ENCODE measurements around the gene OR1F1. TPM values are rescaled to one million over a fixed set of nuclear protein-coding genes. Genes with fewer than 3 reads are reported as not detected.

Gene OR1F1
- total RNA-seq, 1 experiment from 2014 or later: 1.4 TPM

GRCh38 chr16:3214904-3215600 is 27.0 kb downstream of the OR1F1 start:
- peaks cover 6% of the 10 kb centered on the region; the same call in 1 of the 2 replicates for H3K9me3 ChIP-seq (ENCODE audit: insufficient read depth, low read depth)
- intact Hi-C loops (cut with micrococcal nuclease; ENCODE audit: unreplicated experiment): no loop called here
- H4K20me1 ChIP-seq (ENCODE audit: insufficient read depth): no peaks in the 10 kb centered on the region
- DNase-seq: no peak
- ChIA-PET POLR2A (ENCODE audit: unreplicated experiment) (no interaction called here), CTCF (no interaction called here)
- no peaks in the 10 kb centered on the region for H3F3A ChIP-seq (ENCODE audit: insufficient read depth, low read depth)
- no TSS peak for BruUV-seq (replicated peaks)
- H3K4me3 ChIP-seq: no peak overlapping the region
- H2AFZ ChIP-seq: no peak overlapping the region
- H3K36me3 ChIP-seq (ENCODE audit: low read depth): no peaks in the 10 kb centered on the region
- H3K9me2 ChIP-seq (ENCODE audit: insufficient read depth): no peaks in the 10 kb centered on the region
- peaks cover 41% of the 10 kb centered on the region for H3K27me3 ChIP-seq (ENCODE audit: insufficient read depth, low read depth)
- H3K79me2 ChIP-seq (ENCODE audit: low read depth): no peaks in the 10 kb centered on the region
- no peaks in the 10 kb centered on the region for H3K4me1 ChIP-seq (replicated peaks; ENCODE audit: insufficient read depth)
- TF ChIP-seq CTCF (conservative IDR thresholded peaks at IDR 0.05): no peak
- TF ChIP-seq EZH2 (IDR thresholded peaks at IDR 0.05; ENCODE audit: low read depth): no peak
- H3K27ac ChIP-seq: no peak overlapping the region
- no peak overlapping the region for H3K4me2 ChIP-seq

DNA sequence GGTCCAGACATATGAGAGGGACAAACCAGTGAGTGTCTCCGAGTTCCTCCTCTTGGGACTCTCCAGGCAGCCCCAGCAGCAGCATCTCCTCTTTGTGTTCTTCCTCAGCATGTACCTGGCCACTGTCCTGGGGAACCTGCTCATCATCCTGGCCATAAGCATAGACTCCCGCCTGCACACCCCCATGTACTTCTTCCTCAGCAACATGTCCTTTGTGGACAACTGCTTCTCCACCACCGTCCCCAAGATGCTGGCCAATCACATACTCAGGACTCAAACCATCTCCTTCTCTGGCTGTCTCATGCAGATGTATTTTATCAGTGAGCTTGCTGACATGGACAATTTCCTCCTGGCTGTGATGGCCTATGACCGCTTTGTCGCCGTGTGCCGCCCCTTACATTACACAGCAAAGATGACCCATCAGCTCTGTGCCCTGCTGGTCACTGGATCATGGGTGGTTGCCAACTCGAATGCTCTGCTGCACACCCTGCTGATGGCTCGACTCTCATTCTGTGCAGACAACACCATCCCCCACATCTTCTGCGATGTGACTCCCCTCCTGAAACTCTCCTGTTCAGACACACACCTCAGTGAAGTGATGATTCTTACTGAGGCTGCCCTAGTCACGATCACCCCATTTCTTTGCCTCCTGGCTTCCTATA is 27.7 kb downstream of the OR1F1 start:
- Histone ChIP-seq H3K4me3 (no peak overlapping the region), H3K36me3 (ENCODE audit: low read depth) (no peaks in the 10 kb centered on the region), H3K79me2 (ENCODE audit: low read depth) (no peaks in the 10 kb centered on the region), H3K9me2 (ENCODE audit: insufficient read depth) (no peaks in the 10 kb centered on the region), H3F3A (ENCODE audit: insufficient read depth, low read depth) (no peaks in the 10 kb centered on the region), H3K27me3 (ENCODE audit: insufficient read depth, low read depth) (peaks cover 41% of the 10 kb centered on the region), H3K9me3 (ENCODE audit: insufficient read depth, low read depth) (peaks cover 6% of the 10 kb centered on the region; the same call in 1 of the 2 replicates), H2AFZ (no peak overlapping the region), H3K4me1 (replicated peaks; ENCODE audit: insufficient read depth) (no peaks in the 10 kb centered on the region), H4K20me1 (ENCODE audit: insufficient read depth) (no peaks in the 10 kb centered on the region), H3K4me2 (no peak overlapping the region), H3K27ac (no peak overlapping the region)
- TF ChIP-seq CTCF (conservative IDR thresholded peaks at IDR 0.05): no peak
- TF ChIP-seq EZH2 (IDR thresholded peaks at IDR 0.05; ENCODE audit: low read depth): no peak
- POLR2A ChIA-PET (ENCODE audit: unreplicated experiment): no interaction called here
- CTCF ChIA-PET: no interaction called here
- no peak for DNase-seq
- intact Hi-C loops (cut with micrococcal nuclease; ENCODE audit: unreplicated experiment): no loop called here
- BruUV-seq (replicated peaks): no TSS peak

- H3K9me2 ChIP-seq (ENCODE audit: insufficient read depth): no peaks in the 10 kb centered on the region
- BruUV-seq (replicated peaks): no TSS peak
- no peaks in the 10 kb centered on the region for H3K79me2 ChIP-seq (ENCODE audit: low read depth)
- H4K20me1 ChIP-seq (ENCODE audit: insufficient read depth): no peaks in the 10 kb centered on the region
- no peaks in the 10 kb centered on the region for H3F3A ChIP-seq (ENCODE audit: insufficient read depth, low read depth)
- peaks cover 41% of the 10 kb centered on the region for H3K27me3 ChIP-seq (ENCODE audit: insufficient read depth, low read depth)
- H2AFZ ChIP-seq: no peak overlapping the region
- DNase-seq: no peak
- intact Hi-C loops (cut with micrococcal nuclease; ENCODE audit: unreplicated experiment): no loop called here
- no peak overlapping the region for H3K4me3 ChIP-seq
- H3K4me1 ChIP-seq (replicated peaks; ENCODE audit: insufficient read depth): no peaks in the 10 kb centered on the region
- H3K4me2 ChIP-seq: no peak overlapping the region
- CTCF ChIA-PET: no interaction called here
- peaks cover 6% of the 10 kb centered on the region; the same call in 1 of the 2 replicates for H3K9me3 ChIP-seq (ENCODE audit: insufficient read depth, low read depth)
- no peaks in the 10 kb centered on the region for H3K36me3 ChIP-seq (ENCODE audit: low read depth)
- TF ChIP-seq EZH2 (IDR thresholded peaks at IDR 0.05; ENCODE audit: low read depth): no peak
- no peak for TF ChIP-seq CTCF (conservative IDR thresholded peaks at IDR 0.05)
- POLR2A ChIA-PET (ENCODE audit: unreplicated experiment): no interaction called here
- H3K27ac ChIP-seq: no peak overlapping the region
Observed at GRCh38 chr16:3216263-3216640, 28.2 kb downstream of the OR1F1 start.
